Activated gamma-delta T cell treated with Interleukin-2 at 50 U/mL for 16 hours (primary cell): ENCODE measurements around the gene ADGRG4.
"Not testable (repeated sequence)": the region's sequence is repeated elsewhere in the genome, so short reads cannot be mapped to it uniquely, and the experiment has no call there.

Experiments
- DNase-seq: peaks from one replicate; pipeline ENCODE4 v3.0.0-alpha.2; 2020

ADGRG4 gene

GRCh38 chrX:136387951-136388502 is 87.3 kb downstream of the ADGRG4 start:
- DNase-seq = no peak

GRCh38 chrX:136390921-136391320 is 90.2 kb downstream of the ADGRG4 start:
- DNase-seq = no peak

- DNase-seq = no peak
Measured at GRCh38 chrX:136395271-136395670, 94.5 kb downstream of the ADGRG4 start.

GRCh38 chrX:136397001-136397400 is 96.2 kb downstream of the ADGRG4 start:
- DNase-seq = no peak

GRCh38 chrX:136405126-136405525 is 104.4 kb downstream of the ADGRG4 start:
- no peak for DNase-seq

GRCh38 chrX:136417806-136418205 is 117.0 kb downstream of the ADGRG4 start:
- no peak for DNase-seq

GRCh38 chrX:136421338-136421737 is 120.6 kb downstream of the ADGRG4 start:
- no peak for DNase-seq

- no peak for DNase-seq
Measured at GRCh38 chrX:136423724-136424123, 123.0 kb downstream of the ADGRG4 start.

GRCh38 chrX:136425996-136426395 is 125.2 kb downstream of the ADGRG4 start:
- no peak for DNase-seq

- DNase-seq = no peak
Measured at GRCh38 chrX:136431625-136432024, 130.9 kb downstream of the ADGRG4 start.

GRCh38 chrX:136437774-136438173 is 137.0 kb downstream of the ADGRG4 start:
- no peak for DNase-seq

GRCh38 chrX:136438192-136438591 is 137.4 kb downstream of the ADGRG4 start:
- no peak for DNase-seq

- not testable (repeated sequence) for DNase-seq
Measured at GRCh38 chrX:136445674-136446073, 144.9 kb downstream of the ADGRG4 start.

- no peak for DNase-seq
Measured at GRCh38 chrX:136446208-136446607, 145.4 kb downstream of the ADGRG4 start.

- no peak for DNase-seq
Measured at GRCh38 chrX:136447308-136447707, 146.5 kb downstream of the ADGRG4 start.

- DNase-seq = no peak
Measured at GRCh38 chrX:136447968-136448367, 147.2 kb downstream of the ADGRG4 start.

- no peak for DNase-seq
Measured at GRCh38 chrX:136450050-136450830, 149.5 kb downstream of the ADGRG4 start.

GRCh38 chrX:136452614-136453013 is 151.9 kb downstream of the ADGRG4 start:
- DNase-seq = no peak

- no peak for DNase-seq
Measured at GRCh38 chrX:136453114-136453513, 152.4 kb downstream of the ADGRG4 start.

- no peak for DNase-seq
Measured at GRCh38 chrX:136453771-136454170, 153.0 kb downstream of the ADGRG4 start.

GRCh38 chrX:136456133-136456532 is 155.4 kb downstream of the ADGRG4 start:
- no peak for DNase-seq

- DNase-seq = no peak
Measured at GRCh38 chrX:136457303-136457917, 156.6 kb downstream of the ADGRG4 start.

GRCh38 chrX:136464589-136464988 is 163.8 kb downstream of the ADGRG4 start:
- DNase-seq = no peak
